Vagina (tissue), 2 donors: Measurements from ENCODE around the gene TRANK1.

Experiments used
- CTCF ChIP-seq, 3 experiments: fragments of 450-650 bp in 2 of 3; fragments of 200-600 bp in 1 of 3; sonication (generic) in 1 of 3; IDR thresholded peaks; one replicate each; pipeline ENCODE4 v1.5.1; 2017 to 2019; ENCODE audit warnings: antibody characterized with exemption in 3 of 3, mild to moderate bottlenecking in 2 of 3, moderate library complexity in 2 of 3
- POLR2A ChIP-seq, 2 donors: fragments of 450-650 bp; IDR thresholded peaks; one replicate each; pipeline ENCODE4 v1.6.1; 2017; ENCODE audit warnings: antibody characterized with exemption in 2 of 2, mild to moderate bottlenecking in 2 of 2, moderate library complexity in 2 of 2
- POLR2AphosphoS5 ChIP-seq, 2 donors: sonication (generic); formaldehyde crosslinking; IDR thresholded peaks; one replicate each; pipeline ENCODE4 v1.9.0; 2017; ENCODE audit warnings: antibody characterized with exemption in 2 of 2, mild to moderate bottlenecking in 2 of 2, low read depth in 1 of 2; ENCODE audit not compliant: insufficient read depth in 1 of 2

- TF ChIP-seq CTCF (IDR thresholded peaks at IDR 0.05) (no peak), POLR2A (IDR thresholded peaks at IDR 0.05) (no peak), POLR2AphosphoS5 (IDR thresholded peaks at IDR 0.05; ENCODE audit: insufficient read depth in 1 of 2, low read depth in 1 of 2) (no peak)
Measured at GRCh38 chr3:36909181-36909580, 35.7 kb downstream of the TRANK1 start.
